Measurements from ENCODE around the gene CTNNBIP1. TPM values are rescaled to one million over a fixed set of nuclear protein-coding genes. Genes with fewer than 3 reads are reported as not detected.

CTNNBIP1 gene
- polyA plus RNA-seq, 1 donor (not counting 4 experiments of a cell fraction or from before 2014, with no cell fraction given): 92.3 TPM

- no peak overlapping the region for H2AFZ ChIP-seq (ENCODE audit: control insufficient read depth, low read length)
- no peak overlapping the region for H3K9ac ChIP-seq (ENCODE audit: control insufficient read depth, extremely low read depth, insufficient read depth, low read length)
Observed at GRCh38 chr1:9889411-9889810, 20.7 kb downstream of the CTNNBIP1 start.

GRCh38 chr1:9888886-9889285, 21.2 kb downstream of the CTNNBIP1 start:
- Histone ChIP-seq H3K9ac (ENCODE audit: control insufficient read depth, extremely low read depth, insufficient read depth, low read length) (no peak overlapping the region), H3K4me3 (ENCODE audit: control insufficient read depth in 2 of 3, extremely low read depth in 1 of 3, insufficient read depth in 2 of 3, low read depth in 1 of 3, low read length in 3 of 3) (no peak overlapping the region), H3K9me3 (ENCODE audit: control insufficient read depth, low read depth, low read length) (no peaks in the 10 kb centered on the region), H2AFZ (ENCODE audit: control insufficient read depth, low read length) (no peak overlapping the region), H3K79me2 (ENCODE audit: control insufficient read depth, insufficient read depth, low read length) (peaks cover 39% of the 10 kb centered on the region), H4K20me1 (ENCODE audit: control insufficient read depth, extremely low read depth, insufficient read depth, low read length) (no peaks in the 10 kb centered on the region), H3K27me3 (ENCODE audit: control insufficient read depth, extremely low read depth, insufficient read depth, low read length) (no peaks in the 10 kb centered on the region), H3K27ac (ENCODE audit: control insufficient read depth, insufficient read depth, low read length) (no peak overlapping the region), H3K36me3 (ENCODE audit: control insufficient read depth in 2 of 2, extremely low read depth in 1 of 2, insufficient read depth in 2 of 2, low read length in 2 of 2) (peaks cover 15 to 25% of the 10 kb centered on the region in 2 experiments), H3K9me1 (ENCODE audit: control insufficient read depth, extremely low read depth, insufficient read depth, low read length) (peaks cover 6% of the 10 kb centered on the region), H3K4me2 (ENCODE audit: control insufficient read depth, extremely low read depth, insufficient read depth, low read depth, low read length) (no peak overlapping the region), H3K4me1 (ENCODE audit: control insufficient read depth, extremely low read depth, insufficient read depth, low read length) (peaks cover 65% of the 10 kb centered on the region)
- dilution Hi-C loops (cut with MboI; ENCODE audit: extremely low pct_ligation_motif_present, low sequenced_read_pairs): loop anchor here (25.0 kb wide), 1 partner anchor 102 kb away; no protein-coding TSS in a partner anchor
- FAIRE-seq (no peak), DNase-seq (ENCODE audit: low read depth, low spot score) (no peak)
- TF ChIP-seq EZH2 (IDR thresholded peaks at IDR 0.05; ENCODE audit: low read length) (no peak), CTCF (optimal IDR thresholded peaks at IDR 0.05 in 1 of 3, IDR thresholded peaks at IDR 0.05 in 1 of 3, conservative IDR thresholded peaks at IDR 0.05 in 1 of 3; ENCODE audit: extremely low read depth in 1 of 3, insufficient read depth in 2 of 3, low read length in 3 of 3) (no peak)

More at GRCh38 chr1:9889411-9889810, 20.7 kb downstream of the CTNNBIP1 start:
- Histone ChIP-seq H3K79me2 (ENCODE audit: control insufficient read depth, insufficient read depth, low read length) (peaks cover 35% of the 10 kb centered on the region), H3K4me3 (ENCODE audit: control insufficient read depth in 2 of 3, extremely low read depth in 1 of 3, insufficient read depth in 2 of 3, low read depth in 1 of 3, low read length in 3 of 3) (no peak overlapping the region), H3K4me1 (ENCODE audit: control insufficient read depth, extremely low read depth, insufficient read depth, low read length) (peaks cover 65% of the 10 kb centered on the region), H3K9me1 (ENCODE audit: control insufficient read depth, extremely low read depth, insufficient read depth, low read length) (peaks cover 6% of the 10 kb centered on the region), H3K9me3 (ENCODE audit: control insufficient read depth, low read depth, low read length) (no peaks in the 10 kb centered on the region), H4K20me1 (ENCODE audit: control insufficient read depth, extremely low read depth, insufficient read depth, low read length) (no peaks in the 10 kb centered on the region), H3K36me3 (ENCODE audit: control insufficient read depth in 2 of 2, extremely low read depth in 1 of 2, insufficient read depth in 2 of 2, low read length in 2 of 2) (peaks cover 13 to 24% of the 10 kb centered on the region in 2 experiments), H3K27ac (ENCODE audit: control insufficient read depth, insufficient read depth, low read length) (peak overlapping the region; percentile 82), H3K4me2 (ENCODE audit: control insufficient read depth, extremely low read depth, insufficient read depth, low read depth, low read length) (peak overlapping the region; percentile 88), H3K27me3 (ENCODE audit: control insufficient read depth, extremely low read depth, insufficient read depth, low read length) (no peaks in the 10 kb centered on the region)
- DNase-seq (ENCODE audit: low read depth, low spot score) (no peak), FAIRE-seq (no peak)
- TF ChIP-seq EZH2 (IDR thresholded peaks at IDR 0.05; ENCODE audit: low read length): no peak
- TF ChIP-seq CTCF (optimal IDR thresholded peaks at IDR 0.05 in 1 of 3, IDR thresholded peaks at IDR 0.05 in 1 of 3, conservative IDR thresholded peaks at IDR 0.05 in 1 of 3; ENCODE audit: extremely low read depth in 1 of 3, insufficient read depth in 2 of 3, low read length in 3 of 3): no peak
- dilution Hi-C loops (cut with MboI; ENCODE audit: extremely low pct_ligation_motif_present, low sequenced_read_pairs): loop anchor here (25.0 kb wide), 1 partner anchor 102 kb away; no protein-coding TSS in a partner anchor

Measured in keratinocyte (primary cell).